Mesothelial cell of epicardium (in vitro differentiated cells): ENCODE results near the gene PPP1R9A. TPM values are rescaled to one million over a fixed set of nuclear protein-coding genes. Genes with fewer than 3 reads are reported as not detected.

ENCODE experiments used
- DNase-seq, 2 experiments: peaks; one replicate each; pipeline ENCODE4 v3.0.0; 2021; ENCODE audit warnings: low spot score in 2 of 2; ENCODE audit not compliant: unreplicated experiment in 2 of 2
- H3K27ac Mint-ChIP-seq: 2 replicates; pipeline ENCODE4 v1.8.0; 2021; ENCODE audit warnings: mixed read lengths
- H3K27me3 Mint-ChIP-seq: 2 replicates; pipeline ENCODE4 v1.8.0; 2021; ENCODE audit warnings: low read depth, mixed read lengths
- H3K36me3 Mint-ChIP-seq: 2 replicates; pipeline ENCODE4 v1.8.0; 2021; ENCODE audit warnings: mixed read lengths
- H3K4me1 Mint-ChIP-seq: 2 replicates; pipeline ENCODE4 v1.8.0; 2021; ENCODE audit warnings: mixed read lengths
- H3K4me3 Mint-ChIP-seq: 2 replicates; pipeline ENCODE4 v1.8.0; 2021; ENCODE audit warnings: mild to moderate bottlenecking, moderate library complexity, mixed read lengths
- H3K9me3 Mint-ChIP-seq: 2 replicates; pipeline ENCODE4 v1.8.0; 2021; ENCODE audit warnings: mixed read lengths
- total RNA-seq: library from RNA; stranded (reverse); gene quantifications from 3 replicates; pipeline ENCODE4 v1.2.1, GENCODE V29; 2021
- TF ChIP-seq, protein P1 (sequence below): fragments of 200-600 bp; sonication (generic); IDR thresholded peaks from one replicate; pipeline ENCODE4 v1.5.0; 2021; ENCODE audit warnings: antibody characterized with exemption; ENCODE audit not compliant: unreplicated experiment

The PPP1R9A gene
- 37.6 to 39.3 TPM (median 38.8 TPM) in 3 replicates for total RNA-seq

DNA sequence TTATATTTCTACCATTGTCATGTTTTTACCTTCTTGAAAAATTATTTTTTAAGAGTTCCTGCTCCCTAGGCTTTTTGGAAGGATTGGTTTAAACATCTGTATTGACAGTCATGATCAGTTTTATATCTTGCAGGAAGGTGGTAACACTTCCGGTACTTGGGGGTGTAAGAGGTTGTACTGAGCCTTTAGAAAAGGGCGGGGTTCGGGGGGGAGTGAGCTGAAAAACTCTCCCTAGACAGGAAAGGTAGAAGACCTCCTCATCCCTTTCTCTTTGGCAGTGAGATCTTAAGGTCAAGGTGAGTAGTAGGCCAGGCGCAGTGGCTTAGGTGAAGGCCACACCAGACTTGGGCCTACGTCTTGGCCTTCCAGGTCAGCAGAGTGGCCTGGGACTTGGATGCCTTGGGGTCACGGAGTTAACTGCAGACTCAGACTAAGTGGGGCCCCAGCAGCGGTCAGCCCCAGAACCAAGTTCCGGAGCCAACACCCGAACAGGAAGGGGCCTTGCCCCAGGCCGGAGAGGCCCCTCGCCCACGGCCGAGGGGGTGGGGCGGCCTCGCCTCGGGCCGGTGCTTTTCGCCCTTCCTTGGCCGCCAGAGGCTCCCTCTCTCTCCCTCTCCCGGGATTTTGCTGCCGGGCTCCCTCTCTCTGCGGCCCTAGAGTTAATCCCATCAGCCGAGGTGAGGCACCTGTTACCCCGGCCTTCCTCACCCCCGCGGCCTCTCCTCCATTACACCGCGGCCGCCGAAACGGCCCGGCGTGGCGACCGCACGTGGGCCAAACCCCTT lies at the start of gene PPP1R9A:
PPP1R9A (plus strand) TSS at position 569 of the 785 bp plus-strand sequence. CDS start 2,520 bp downstream, outside the sequence.
- Mint-ChIP-seq H3K4me3 (peak within 1 kb of the TSS; percentile 92), H3K4me1 (peaks cover 36% of the 10 kb centered on the region), H3K27me3 (no peaks in the 10 kb centered on the region), H3K36me3 (peaks cover 5% of the 10 kb centered on the region), H3K9me3 (no peaks in the 10 kb centered on the region), H3K27ac (peak within 1 kb of the TSS; percentile 96)
- TF ChIP-seq, protein P1, sequence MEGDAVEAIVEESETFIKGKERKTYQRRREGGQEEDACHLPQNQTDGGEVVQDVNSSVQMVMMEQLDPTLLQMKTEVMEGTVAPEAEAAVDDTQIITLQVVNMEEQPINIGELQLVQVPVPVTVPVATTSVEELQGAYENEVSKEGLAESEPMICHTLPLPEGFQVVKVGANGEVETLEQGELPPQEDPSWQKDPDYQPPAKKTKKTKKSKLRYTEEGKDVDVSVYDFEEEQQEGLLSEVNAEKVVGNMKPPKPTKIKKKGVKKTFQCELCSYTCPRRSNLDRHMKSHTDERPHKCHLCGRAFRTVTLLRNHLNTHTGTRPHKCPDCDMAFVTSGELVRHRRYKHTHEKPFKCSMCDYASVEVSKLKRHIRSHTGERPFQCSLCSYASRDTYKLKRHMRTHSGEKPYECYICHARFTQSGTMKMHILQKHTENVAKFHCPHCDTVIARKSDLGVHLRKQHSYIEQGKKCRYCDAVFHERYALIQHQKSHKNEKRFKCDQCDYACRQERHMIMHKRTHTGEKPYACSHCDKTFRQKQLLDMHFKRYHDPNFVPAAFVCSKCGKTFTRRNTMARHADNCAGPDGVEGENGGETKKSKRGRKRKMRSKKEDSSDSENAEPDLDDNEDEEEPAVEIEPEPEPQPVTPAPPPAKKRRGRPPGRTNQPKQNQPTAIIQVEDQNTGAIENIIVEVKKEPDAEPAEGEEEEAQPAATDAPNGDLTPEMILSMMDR = no peak
- DNase-seq = peak; percentile 21 to 54

DNA sequence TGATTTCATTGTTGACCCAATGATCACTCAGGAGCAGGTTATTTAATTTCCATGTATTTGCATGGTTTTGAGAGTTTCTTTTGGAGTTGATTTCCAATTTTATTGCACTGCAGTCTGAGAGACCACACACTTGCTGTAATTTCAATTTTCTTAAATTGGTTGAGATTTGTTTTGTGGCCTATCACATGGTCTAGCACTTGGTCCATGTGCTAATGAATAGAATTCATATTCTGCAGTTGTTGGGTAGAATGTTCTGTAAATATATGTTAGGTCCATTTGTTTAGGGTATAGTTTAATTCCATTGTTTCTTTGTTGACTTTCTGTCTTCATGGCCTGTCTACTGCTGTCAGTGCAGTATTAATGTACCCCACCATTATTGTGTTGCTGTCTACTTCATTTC lies 36.3 kb upstream of the PPP1R9A start:
- Mint-ChIP-seq H3K4me3 (no peak overlapping the region), H3K36me3 (peaks cover 3% of the 10 kb centered on the region), H3K27me3 (no peaks in the 10 kb centered on the region), H3K27ac (no peak overlapping the region), H3K4me1 (no peaks in the 10 kb centered on the region), H3K9me3 (peaks cover 26% of the 10 kb centered on the region)
- TF ChIP-seq, protein P1 = no peak
- no peak for DNase-seq

GRCh38 chr7:94873239-94873638 lies 34.2 kb upstream of the PPP1R9A start:
- Mint-ChIP-seq H3K27me3 (no peaks in the 10 kb centered on the region), H3K36me3 (peaks cover 8% of the 10 kb centered on the region), H3K9me3 (peaks cover 30% of the 10 kb centered on the region)

GRCh38 chr7:94874036-94874785 lies 33.2 kb upstream of the PPP1R9A start:
- Mint-ChIP-seq H3K27ac (no peak overlapping the region), H3K27me3 (no peaks in the 10 kb centered on the region), H3K4me1 (no peaks in the 10 kb centered on the region), H3K9me3 (peaks cover 29% of the 10 kb centered on the region), H3K4me3 (no peak overlapping the region), H3K36me3 (peaks cover 7% of the 10 kb centered on the region)
- TF ChIP-seq, protein P1 = no peak
- no peak for DNase-seq

More at GRCh38 chr7:94873239-94873638, 34.2 kb upstream of the PPP1R9A start:
- Mint-ChIP-seq H3K4me1 (no peaks in the 10 kb centered on the region), H3K27ac (no peak overlapping the region), H3K4me3 (no peak overlapping the region)
- TF ChIP-seq, protein P1 = no peak
- no peak for DNase-seq

- peaks cover 22% of the 10 kb centered on the region for H3K9me3 Mint-ChIP-seq
- no peaks in the 10 kb centered on the region for H3K27me3 Mint-ChIP-seq
- H3K27ac Mint-ChIP-seq = no peak overlapping the region
- H3K36me3 Mint-ChIP-seq = peaks cover 7% of the 10 kb centered on the region
- DNase-seq = no peak
- no peak overlapping the region for H3K4me3 Mint-ChIP-seq
- H3K4me1 Mint-ChIP-seq = no peaks in the 10 kb centered on the region
- TF ChIP-seq, protein P1 = no peak
Measured at GRCh38 chr7:94875201-94875600, 32.2 kb upstream of the PPP1R9A start.
